Measurements from ENCODE around the gene HLCS. TPM values are rescaled to one million over a fixed set of nuclear protein-coding genes. Genes with fewer than 3 reads are reported as not detected.

HLCS gene
- total and polyA plus RNA-seq, 10 of the 15 experiments (the other 5 are each of a cell fraction or from before 2014, with no cell fraction given), result 1.5 to 12.7 (median 9.6) TPM

DNA sequence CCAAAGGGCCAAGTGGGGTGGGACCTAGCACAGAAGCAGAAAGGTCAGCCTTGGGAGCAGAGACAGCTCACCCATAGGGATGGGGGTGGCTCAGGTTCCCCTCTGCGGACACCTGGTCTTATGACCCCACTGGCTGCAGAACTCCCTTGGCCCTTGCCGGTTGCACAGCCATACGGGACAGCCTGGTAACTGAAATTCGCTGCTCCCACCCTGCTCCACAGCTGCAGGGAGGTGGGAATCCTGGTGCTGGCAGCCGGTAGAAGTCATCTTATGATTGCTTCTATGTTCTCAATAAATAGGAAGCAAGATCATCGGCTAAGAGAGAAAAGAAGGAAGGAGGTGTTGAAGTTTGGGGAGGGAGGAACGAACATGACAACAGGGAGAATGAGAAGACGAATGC is 64.1 kb downstream of the HLCS start:
- 77% methylated on average over 8 of the region's 8 CpGs for WGBS (ENCODE audit: insufficient coverage, insufficient replicate concordance, low lambda C conversion rate, missing lambda C conversion rate)
- no peaks in the 10 kb centered on the region for H3K79me2 ChIP-seq (ENCODE audit: control insufficient read depth, insufficient read depth, low read length)
- no peak overlapping the region for H2AFZ ChIP-seq (ENCODE audit: control insufficient read depth, low read depth, low read length)
- ChIA-PET RAD21 (ENCODE audit: unreplicated experiment) (no interaction called here), SMC1A (ENCODE audit: uncharacterized antibody, unreplicated experiment) (interaction anchor here (0.6 kb wide), 1 partner anchor 36 kb away, joined by 3 read pairs; no protein-coding TSS in a partner anchor), CTCF (no interaction called here), POLR2A (no interaction called here)
- BruUV-seq (replicated peaks), result no TSS peak
- no peaks in the 10 kb centered on the region for H3K36me3 ChIP-seq (ENCODE audit: control insufficient read depth in 2 of 2, insufficient read depth in 2 of 2, low read length in 1 of 2)
- no peak overlapping the region for H3K4me2 ChIP-seq (ENCODE audit: control insufficient read depth, insufficient read depth)
- no peak overlapping the region for H3K4me3 ChIP-seq
- ATAC-seq, result no peak
- in situ Hi-C loops (cut with MboI), result no loop called here
- FAIRE-seq, result no peak
- no peaks in the 10 kb centered on the region for H3K9me3 ChIP-seq (replicated peaks; ENCODE audit: control insufficient read depth, insufficient read depth, low read length)
- no peaks in the 10 kb centered on the region for H4K20me1 ChIP-seq (ENCODE audit: control insufficient read depth, insufficient read depth)
- DNase-seq (ENCODE audit: low read depth, low spot score), result no peak
- H3K27me3 ChIP-seq (replicated peaks in 1 of 2; ENCODE audit: control insufficient read depth in 2 of 2, insufficient read depth in 2 of 2, low read length in 1 of 2), result no peaks in the 10 kb centered on the region
- H3K4me1 ChIP-seq (ENCODE audit: control insufficient read depth, insufficient read depth, low read length), result no peaks in the 10 kb centered on the region
- TF ChIP-seq, protein P1, sequence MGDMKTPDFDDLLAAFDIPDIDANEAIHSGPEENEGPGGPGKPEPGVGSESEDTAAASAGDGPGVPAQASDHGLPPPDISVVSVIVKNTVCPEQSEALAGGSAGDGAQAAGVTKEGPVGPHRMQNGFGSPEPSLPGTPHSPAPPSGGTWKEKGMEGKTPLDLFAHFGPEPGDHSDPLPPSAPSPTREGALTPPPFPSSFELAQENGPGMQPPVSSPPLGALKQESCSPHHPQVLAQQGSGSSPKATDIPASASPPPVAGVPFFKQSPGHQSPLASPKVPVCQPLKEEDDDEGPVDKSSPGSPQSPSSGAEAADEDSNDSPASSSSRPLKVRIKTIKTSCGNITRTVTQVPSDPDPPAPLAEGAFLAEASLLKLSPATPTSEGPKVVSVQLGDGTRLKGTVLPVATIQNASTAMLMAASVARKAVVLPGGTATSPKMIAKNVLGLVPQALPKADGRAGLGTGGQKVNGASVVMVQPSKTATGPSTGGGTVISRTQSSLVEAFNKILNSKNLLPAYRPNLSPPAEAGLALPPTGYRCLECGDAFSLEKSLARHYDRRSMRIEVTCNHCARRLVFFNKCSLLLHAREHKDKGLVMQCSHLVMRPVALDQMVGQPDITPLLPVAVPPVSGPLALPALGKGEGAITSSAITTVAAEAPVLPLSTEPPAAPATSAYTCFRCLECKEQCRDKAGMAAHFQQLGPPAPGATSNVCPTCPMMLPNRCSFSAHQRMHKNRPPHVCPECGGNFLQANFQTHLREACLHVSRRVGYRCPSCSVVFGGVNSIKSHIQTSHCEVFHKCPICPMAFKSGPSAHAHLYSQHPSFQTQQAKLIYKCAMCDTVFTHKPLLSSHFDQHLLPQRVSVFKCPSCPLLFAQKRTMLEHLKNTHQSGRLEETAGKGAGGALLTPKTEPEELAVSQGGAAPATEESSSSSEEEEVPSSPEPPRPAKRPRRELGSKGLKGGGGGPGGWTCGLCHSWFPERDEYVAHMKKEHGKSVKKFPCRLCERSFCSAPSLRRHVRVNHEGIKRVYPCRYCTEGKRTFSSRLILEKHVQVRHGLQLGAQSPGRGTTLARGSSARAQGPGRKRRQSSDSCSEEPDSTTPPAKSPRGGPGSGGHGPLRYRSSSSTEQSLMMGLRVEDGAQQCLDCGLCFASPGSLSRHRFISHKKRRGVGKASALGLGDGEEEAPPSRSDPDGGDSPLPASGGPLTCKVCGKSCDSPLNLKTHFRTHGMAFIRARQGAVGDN (IDR thresholded peaks at IDR 0.05), result no peak
- TF ChIP-seq CHD1 (IDR thresholded peaks at IDR 0.05; ENCODE audit: low read depth, low read length) (no peak), RB1 (IDR thresholded peaks at IDR 0.05; ENCODE audit: borderline replicate concordance) (no peak)
- no peak overlapping the region for H3K27ac ChIP-seq (ENCODE audit: control insufficient read depth, insufficient read depth)
- no peak overlapping the region for H3K9ac ChIP-seq (ENCODE audit: control insufficient read depth, insufficient read depth, low read length)
- intact Hi-C loops (cut with micrococcal nuclease; ENCODE audit: unreplicated experiment), result no loop called here

GRCh38 chr21:36901575-36901974 is 64.9 kb downstream of the HLCS start:
- no TSS peak for BruUV-seq (replicated peaks)
- Histone ChIP-seq H3K9me3 (replicated peaks; ENCODE audit: control insufficient read depth, insufficient read depth, low read length) (no peaks in the 10 kb centered on the region), H3K36me3 (ENCODE audit: control insufficient read depth in 2 of 2, insufficient read depth in 2 of 2, low read length in 1 of 2) (no peaks in the 10 kb centered on the region), H3K4me2 (ENCODE audit: control insufficient read depth, insufficient read depth) (no peak overlapping the region), H3K4me3 (no peak overlapping the region), H3K4me1 (ENCODE audit: control insufficient read depth, insufficient read depth, low read length) (no peaks in the 10 kb centered on the region), H2AFZ (ENCODE audit: control insufficient read depth, low read depth, low read length) (no peak overlapping the region), H3K27ac (ENCODE audit: control insufficient read depth, insufficient read depth) (no peak overlapping the region), H3K27me3 (replicated peaks in 1 of 2; ENCODE audit: control insufficient read depth in 2 of 2, insufficient read depth in 2 of 2, low read length in 1 of 2) (no peaks in the 10 kb centered on the region), H4K20me1 (ENCODE audit: control insufficient read depth, insufficient read depth) (no peaks in the 10 kb centered on the region), H3K9ac (ENCODE audit: control insufficient read depth, insufficient read depth, low read length) (no peak overlapping the region), H3K79me2 (ENCODE audit: control insufficient read depth, insufficient read depth, low read length) (no peaks in the 10 kb centered on the region)
- in situ Hi-C loops (cut with MboI), result no loop called here
- RAD21 ChIA-PET (ENCODE audit: unreplicated experiment), result no interaction called here
- FAIRE-seq (no peak), DNase-seq (ENCODE audit: low read depth, low spot score) (no peak), ATAC-seq (no peak)
- CTCF ChIA-PET, result no interaction called here
- WGBS (ENCODE audit: insufficient coverage, insufficient replicate concordance, low lambda C conversion rate, missing lambda C conversion rate), result 90% methylated on average over 6 of the region's 6 CpGs
- SMC1A ChIA-PET (ENCODE audit: uncharacterized antibody, unreplicated experiment), result interaction anchor here (0.6 kb wide), 1 partner anchor 37 kb away, joined by 3 read pairs; no protein-coding TSS in a partner anchor
- intact Hi-C loops (cut with micrococcal nuclease; ENCODE audit: unreplicated experiment), result no loop called here
- POLR2A ChIA-PET, result no interaction called here
- TF ChIP-seq NFXL1 (IDR thresholded peaks at IDR 0.05; ENCODE audit: borderline replicate concordance), result no peak
- TF ChIP-seq GATAD2B (conservative IDR thresholded peaks at IDR 0.05; ENCODE audit: low read depth), result no peak
- TF ChIP-seq MAX (IDR thresholded peaks at IDR 0.05; ENCODE audit: low read depth, low read length), result no peak
- TF ChIP-seq PML (IDR thresholded peaks at IDR 0.05; ENCODE audit: low read length), result no peak
- TF ChIP-seq JUNB (IDR thresholded peaks at IDR 0.05), result no peak
- TF ChIP-seq WRNIP1 (IDR thresholded peaks at IDR 0.05; ENCODE audit: borderline replicate concordance, low read depth, low read length), result no peak
- TF ChIP-seq IRF4 (IDR thresholded peaks at IDR 0.05; ENCODE audit: low read depth, low read length), result no peak
- TF ChIP-seq KDM1A (IDR thresholded peaks at IDR 0.05; ENCODE audit: borderline replicate concordance), result no peak
- no peak for TF ChIP-seq SMARCA5 (IDR thresholded peaks at IDR 0.05)
- TF ChIP-seq CREM (IDR thresholded peaks at IDR 0.05; ENCODE audit: low read depth), result no peak
- TF ChIP-seq BMI1 (IDR thresholded peaks at IDR 0.05; ENCODE audit: borderline replicate concordance), result no peak
- TF ChIP-seq MXI1 (IDR thresholded peaks at IDR 0.05; ENCODE audit: low read depth, low read length), result no peak
- no peak for TF ChIP-seq LARP7 (IDR thresholded peaks at IDR 0.05)
- TF ChIP-seq CBX3 (IDR thresholded peaks at IDR 0.05; ENCODE audit: borderline replicate concordance, low read depth), result no peak
- TF ChIP-seq ZNF384 (IDR thresholded peaks at IDR 0.05; ENCODE audit: borderline replicate concordance, low read depth, low read length), result no peak

Data from GM12878 (cell line).